Osteocyte (in vitro differentiated cells): Measurements from ENCODE around the gene ZNF526. TPM values are rescaled to one million over a fixed set of nuclear protein-coding genes. Genes with fewer than 3 reads are reported as not detected.

Source experiments
- DNase-seq: peaks from one replicate; pipeline ENCODE4 v3.0.0; 2021; ENCODE audit warnings: mixed read lengths; ENCODE audit not compliant: unreplicated experiment; ENCODE audit errors: extremely low spot score
- H3K27ac Mint-ChIP-seq: one replicate; pipeline ENCODE4 v1.8.0; 2021; ENCODE audit warnings: mild to moderate bottlenecking, mixed read lengths; ENCODE audit not compliant: unreplicated experiment
- H3K27me3 Mint-ChIP-seq: one replicate; pipeline ENCODE4 v1.8.0; 2021; ENCODE audit warnings: mixed read lengths; ENCODE audit not compliant: unreplicated experiment
- H3K36me3 Mint-ChIP-seq: one replicate; pipeline ENCODE4 v1.8.0; 2021; ENCODE audit warnings: mixed read lengths; ENCODE audit not compliant: unreplicated experiment
- H3K4me1 Mint-ChIP-seq: one replicate; pipeline ENCODE4 v1.8.0; 2021; ENCODE audit warnings: mixed read lengths; ENCODE audit not compliant: unreplicated experiment
- H3K4me3 Mint-ChIP-seq: one replicate; pipeline ENCODE4 v1.8.0; 2021; ENCODE audit warnings: mild to moderate bottlenecking, moderate library complexity, mixed read lengths; ENCODE audit not compliant: unreplicated experiment
- H3K9me3 Mint-ChIP-seq: one replicate; pipeline ENCODE4 v1.8.0; 2021; ENCODE audit warnings: mixed read lengths; ENCODE audit not compliant: unreplicated experiment
- CTCF ChIP-seq: fragments of 200-600 bp; sonication (generic); IDR thresholded peaks from 2 replicates; pipeline ENCODE4 v1.5.0; 2021; ENCODE audit warnings: antibody characterized with exemption, mild to moderate bottlenecking, moderate library complexity
- total RNA-seq: library from RNA; stranded (reverse); gene quantifications from 2 replicates; pipeline ENCODE4 v1.2.1, GENCODE V29; 2021

ZNF526 gene
- total RNA-seq, 1 donor from 2014 or later: 9.9 TPM

- H3K27me3 Mint-ChIP-seq: no peaks in the 10 kb centered on the region
- no peaks in the 10 kb centered on the region for H3K9me3 Mint-ChIP-seq
- H3K27ac Mint-ChIP-seq: peak overlapping the region; percentile 98
- H3K4me1 Mint-ChIP-seq: peaks cover 56% of the 10 kb centered on the region
- DNase-seq: peak; percentile 95
- peak overlapping the region; percentile 95 for H3K4me3 Mint-ChIP-seq
- peaks cover 2% of the 10 kb centered on the region for H3K36me3 Mint-ChIP-seq
- peak; percentile 72 for TF ChIP-seq CTCF
These were observed 24.5 kb downstream of the ZNF526 start for GRCh38 chr19:42244347-42245220.

DNA sequence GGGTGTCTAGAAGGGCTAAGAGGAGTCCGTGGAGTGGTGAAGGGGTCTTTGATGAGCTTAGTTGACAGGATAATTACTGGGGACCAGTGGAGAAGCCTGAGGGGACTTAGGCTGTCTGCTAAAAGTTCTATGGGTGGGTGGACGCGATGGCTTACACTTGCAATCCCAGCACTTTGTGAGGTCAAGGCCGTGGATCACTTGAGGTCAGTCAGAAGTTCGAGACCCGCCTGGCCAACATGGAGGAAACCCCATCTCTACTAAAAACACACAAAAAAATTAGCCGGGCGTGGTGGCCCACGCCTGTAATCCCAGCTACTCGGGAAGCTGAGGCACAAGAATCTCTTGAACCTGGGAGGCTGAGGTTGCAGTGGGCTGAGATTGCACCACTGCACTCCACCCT lies 25.1 kb downstream of the ZNF526 start:
- Mint-ChIP-seq H3K27me3 (no peaks in the 10 kb centered on the region), H3K27ac (peak overlapping the region; percentile 98), H3K9me3 (no peaks in the 10 kb centered on the region), H3K36me3 (peaks cover 2% of the 10 kb centered on the region), H3K4me3 (peak overlapping the region; percentile 95), H3K4me1 (peaks cover 57% of the 10 kb centered on the region)
- no peak for TF ChIP-seq CTCF
- no peak for DNase-seq

DNA sequence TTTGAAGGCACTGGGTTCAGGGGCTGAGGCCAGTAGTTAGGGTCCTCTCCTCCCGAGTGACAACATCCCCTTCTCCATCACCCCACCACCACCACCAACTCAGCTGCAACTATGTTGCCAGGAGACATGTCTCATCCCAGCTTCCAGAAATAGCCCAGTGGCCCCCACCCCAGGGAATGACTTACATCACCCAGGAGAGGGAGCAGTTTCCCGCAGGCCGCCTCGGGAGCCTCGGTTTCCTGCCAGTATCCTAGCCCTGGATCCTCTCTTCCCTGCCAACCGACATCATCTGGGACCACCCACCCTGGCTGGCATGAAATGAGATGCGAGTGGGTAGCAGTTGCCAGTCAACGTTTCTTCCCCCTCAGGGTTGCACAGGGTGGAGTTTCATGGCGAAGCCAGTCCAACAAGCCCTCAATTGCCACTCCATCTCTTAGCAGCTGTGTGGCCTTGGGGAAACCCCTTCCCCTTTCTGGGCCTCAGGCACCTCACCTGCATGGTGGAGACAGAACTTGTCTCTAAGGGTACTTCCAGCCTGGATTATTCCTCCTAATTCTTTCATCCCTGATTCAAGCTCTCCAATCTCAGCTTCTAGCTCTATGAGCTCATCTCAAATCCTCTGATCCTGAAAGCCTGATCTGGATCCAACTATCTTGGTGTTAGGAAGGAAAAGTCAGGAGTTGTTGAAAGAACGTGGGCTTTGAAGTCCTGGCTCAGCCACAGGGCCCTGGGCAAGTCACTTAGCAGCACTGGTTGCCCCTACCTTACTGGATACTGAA lies 26.2 kb downstream of the ZNF526 start:
- peaks cover 54% of the 10 kb centered on the region for H3K4me1 Mint-ChIP-seq
- H3K36me3 Mint-ChIP-seq: peaks cover 2% of the 10 kb centered on the region
- no peak overlapping the region for H3K4me3 Mint-ChIP-seq

DNA sequence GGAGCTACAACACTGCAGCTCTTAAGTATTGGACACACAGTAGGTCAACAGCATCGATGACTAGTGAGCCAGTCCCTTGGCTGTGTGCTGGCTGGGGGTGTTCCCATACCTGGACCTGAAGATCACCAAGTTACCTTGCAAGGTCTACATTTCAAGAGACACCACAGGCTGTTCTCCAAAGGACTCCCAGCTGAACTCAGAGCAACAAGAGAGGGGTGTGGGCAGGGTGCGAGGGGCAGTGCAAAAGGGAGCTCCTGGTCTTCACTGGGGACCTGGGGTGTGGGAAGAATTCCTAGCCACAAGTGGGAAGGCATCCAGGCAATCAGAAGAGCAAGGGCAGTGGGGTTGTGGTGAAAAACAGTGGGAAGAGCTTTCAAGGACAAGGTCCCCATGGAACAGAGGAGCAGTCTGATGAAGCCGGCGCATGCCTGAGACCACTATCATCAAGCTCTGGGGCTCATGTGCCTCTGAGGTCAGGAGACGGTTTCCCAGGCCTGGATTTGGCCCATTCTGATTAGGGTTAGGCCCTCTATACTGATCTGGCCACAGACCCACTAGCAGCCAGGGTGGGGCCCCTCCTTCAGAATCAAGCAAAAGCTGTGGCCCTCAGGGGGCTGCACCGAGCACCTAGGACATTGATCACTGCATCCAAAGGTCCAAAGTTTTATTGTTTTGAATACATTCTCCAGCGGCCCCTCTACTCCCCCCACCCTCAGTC lies 27.0 kb downstream of the ZNF526 start:
- DNase-seq: no peak
- no peak for TF ChIP-seq CTCF
- no peak overlapping the region for H3K4me3 Mint-ChIP-seq
- H3K4me1 Mint-ChIP-seq: peaks cover 57% of the 10 kb centered on the region
- H3K36me3 Mint-ChIP-seq: peaks cover 2% of the 10 kb centered on the region
- H3K27ac Mint-ChIP-seq: peak overlapping the region; percentile 98
- no peaks in the 10 kb centered on the region for H3K27me3 Mint-ChIP-seq
- H3K9me3 Mint-ChIP-seq: no peaks in the 10 kb centered on the region

More for the DNA sequence above, 26.2 kb downstream of the ZNF526 start:
- peak; percentile 77 for TF ChIP-seq CTCF
- Mint-ChIP-seq H3K9me3 (no peaks in the 10 kb centered on the region), H3K27me3 (no peaks in the 10 kb centered on the region), H3K27ac (peak overlapping the region; percentile 98)
- peak; percentile 92 for DNase-seq
